T47D (cell line): ENCODE results near the gene C12orf75.

ENCODE experiments used
- DNase-seq, 2 experiments: peaks; one replicate each; pipeline versions ENCODE4 v3.0.0 to v3.0.0-alpha.2; 2011 to 2012; ENCODE audit warnings: low read depth in 1 of 2, low spot score in 1 of 2
- JUND ChIP-seq: IDR thresholded peaks from 2 replicates; pipeline ENCODE4 v1.6.1; 2012; ENCODE audit warnings: low read depth
- in situ Hi-C: cut with HindIII; loops from 2 replicates; pipeline ENCODE4 v1.10.0; 2016; ENCODE audit warnings: low sequenced_read_pairs, low pct_unique_long_range_greater_than_20kb

C12orf75 gene

DNA sequence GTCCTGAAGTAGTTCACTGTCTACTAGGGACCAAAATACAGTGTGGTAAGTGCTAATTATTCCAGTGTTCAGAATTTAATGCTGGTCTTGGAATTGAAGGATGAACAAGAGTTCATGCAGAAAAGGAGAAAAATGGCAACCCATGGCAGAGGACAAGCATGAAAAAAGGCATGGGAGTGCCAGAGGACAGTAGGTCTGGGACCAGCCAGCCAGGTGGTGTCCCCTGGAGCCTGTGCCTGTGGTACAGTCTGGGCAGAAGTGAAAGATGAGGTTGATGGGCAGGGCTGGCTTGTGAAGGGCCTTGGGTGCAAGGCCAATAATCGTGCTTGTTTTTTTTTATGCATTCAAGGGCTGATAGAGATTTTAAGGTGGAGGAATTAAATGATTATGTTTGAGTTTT, 21.0 kb downstream of the C12orf75 start:
- no peak for DNase-seq
- in situ Hi-C loops = no loop called here
- TF ChIP-seq JUND = no peak

DNA sequence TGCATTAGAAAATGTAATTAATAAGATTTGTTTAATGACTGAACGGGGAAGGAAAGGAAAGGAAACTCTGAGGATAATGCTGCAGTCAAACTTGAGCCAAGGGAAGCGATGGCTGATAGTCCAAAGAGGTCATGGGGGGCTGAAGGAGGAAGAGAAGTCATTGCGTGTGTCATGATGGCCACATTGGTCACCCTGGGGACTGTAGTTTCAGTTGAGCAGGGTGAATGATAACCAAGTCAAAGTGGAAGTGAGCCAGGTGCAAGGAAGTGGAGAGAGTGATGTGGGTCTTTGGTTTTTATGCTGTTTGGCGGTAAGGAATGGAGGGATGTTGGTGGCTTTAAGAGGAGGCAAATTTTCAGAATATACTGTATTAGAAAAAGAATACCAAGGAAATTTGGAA, 21.6 kb downstream of the C12orf75 start:
- in situ Hi-C loops = no loop called here
- no peak for TF ChIP-seq JUND
- no peak for DNase-seq

DNA sequence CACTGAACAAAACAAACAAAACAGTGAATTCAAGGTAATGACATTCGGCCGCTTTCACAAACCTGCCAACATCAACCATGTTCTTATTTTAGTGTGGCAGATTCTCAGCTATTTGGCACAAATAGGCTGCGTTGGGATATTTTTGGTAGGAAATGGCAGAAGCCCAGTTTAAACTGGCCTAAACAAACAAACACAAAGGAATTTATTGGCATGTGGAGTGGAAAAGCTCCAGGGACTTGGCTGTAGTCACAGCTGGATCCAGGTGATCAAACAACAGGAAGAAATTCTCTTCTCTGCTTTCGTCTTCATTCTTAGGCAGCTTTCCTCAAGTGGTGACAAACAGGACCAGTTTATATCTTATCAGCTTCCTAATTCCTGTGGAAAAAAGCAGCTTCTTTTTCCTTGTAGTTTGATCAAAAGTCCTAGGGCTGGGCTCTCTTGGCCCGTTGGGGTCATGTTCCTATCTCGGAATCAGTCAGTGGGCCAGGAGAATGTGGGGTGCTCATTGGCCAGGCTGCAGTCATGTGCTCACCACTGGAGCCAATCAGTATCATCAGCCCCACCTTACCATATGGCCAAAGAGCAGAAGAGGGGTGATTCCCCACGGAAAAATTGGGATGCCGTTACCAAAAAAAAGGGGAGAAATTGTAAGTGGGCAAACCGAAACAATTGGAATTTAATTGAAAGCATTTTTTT, 22.6 kb downstream of the C12orf75 start:
- DNase-seq = peak in 1 of 2 experiments; percentile 81
- in situ Hi-C loops = no loop called here
- no peak for TF ChIP-seq JUND

DNA sequence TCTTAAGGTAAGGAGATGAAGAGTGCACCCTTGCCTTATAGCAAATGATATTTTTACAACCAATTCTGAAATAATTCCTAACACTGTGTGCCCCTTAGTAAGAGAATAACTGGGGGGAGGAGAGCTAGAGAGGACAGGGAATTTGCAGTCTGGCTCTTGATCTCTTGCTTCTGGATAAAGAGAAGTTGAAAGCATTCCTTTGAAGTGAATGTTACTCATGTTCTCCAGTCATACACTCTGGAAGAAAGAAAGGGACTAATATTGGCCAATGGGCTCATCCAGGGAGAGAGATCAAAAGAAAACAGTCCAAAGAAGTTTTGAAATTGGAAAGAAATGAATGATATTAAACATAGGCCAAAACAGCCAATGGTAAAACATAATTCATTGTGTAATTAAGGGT, 25.3 kb downstream of the C12orf75 start:
- DNase-seq = no peak
- TF ChIP-seq JUND = no peak
- in situ Hi-C loops = no loop called here

DNA sequence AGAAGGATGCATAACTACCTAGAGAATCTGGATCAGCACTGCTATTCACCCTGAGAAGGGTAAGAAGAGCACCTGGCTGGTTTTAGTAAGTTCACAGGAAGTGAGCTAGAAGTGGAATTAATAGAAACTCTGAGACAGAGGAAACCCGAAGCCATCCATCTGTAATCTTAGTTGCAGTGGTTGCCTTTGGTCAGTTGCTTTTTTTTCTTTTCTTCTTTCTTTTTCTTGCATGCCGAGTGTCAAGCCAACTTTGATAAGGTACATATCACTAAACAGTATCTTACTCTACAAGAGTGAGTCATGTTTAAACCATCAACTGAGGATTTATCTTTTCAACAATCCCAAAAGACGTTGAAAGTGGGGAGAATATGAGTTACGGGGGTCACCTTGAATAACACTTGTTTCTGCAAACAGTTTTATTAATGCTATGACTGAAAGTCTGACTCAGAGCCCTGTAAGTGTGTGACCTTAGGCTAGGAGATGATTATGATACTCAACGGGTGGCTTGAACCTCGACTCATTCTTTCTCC, 26.7 kb downstream of the C12orf75 start:
- no peak for TF ChIP-seq JUND
- no peak for DNase-seq
- in situ Hi-C loops = no loop called here

DNA sequence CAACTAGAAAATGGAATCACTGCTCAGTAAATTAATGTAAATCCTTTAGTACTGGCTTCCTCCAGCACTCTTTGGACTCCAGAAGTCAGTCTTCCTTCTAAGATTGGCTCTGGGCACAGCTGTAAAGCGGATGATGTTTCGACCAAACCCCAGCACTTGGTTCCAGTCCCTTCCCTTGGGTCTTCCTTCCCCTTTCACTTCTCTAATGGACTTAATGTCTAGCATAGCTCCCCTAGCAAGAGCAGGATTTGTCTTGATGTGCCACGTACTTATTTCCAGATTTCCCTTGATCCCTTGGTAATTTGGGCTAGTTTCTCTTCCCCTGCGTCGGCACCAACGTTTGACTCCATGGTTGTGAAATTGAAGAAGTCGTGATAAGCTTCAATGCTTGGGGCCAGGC, 28.3 kb downstream of the C12orf75 start:
- no peak for DNase-seq
- TF ChIP-seq JUND = no peak
- in situ Hi-C loops = no loop called here

DNA sequence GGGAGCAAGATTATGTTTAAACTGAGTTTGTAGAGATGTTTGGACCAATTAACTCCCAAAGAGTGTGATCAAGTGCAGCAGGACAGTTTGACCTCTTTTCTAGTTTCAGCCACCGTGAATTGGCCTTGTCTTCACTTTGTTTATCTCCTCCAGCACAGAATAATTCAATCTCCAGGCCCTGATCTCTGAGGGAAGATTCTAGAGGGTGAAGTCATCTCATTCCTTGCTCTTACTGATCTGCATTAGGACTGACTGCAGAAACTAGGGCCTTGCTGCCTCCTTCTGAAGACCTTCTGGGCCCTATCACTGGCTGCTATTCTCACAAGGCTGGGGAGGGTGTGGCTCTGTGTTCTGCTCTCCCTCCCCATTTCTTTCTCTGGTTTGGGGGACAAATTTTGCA, 29.4 kb downstream of the C12orf75 start:
- TF ChIP-seq JUND = no peak
- in situ Hi-C loops = no loop called here
- no peak for DNase-seq

DNA sequence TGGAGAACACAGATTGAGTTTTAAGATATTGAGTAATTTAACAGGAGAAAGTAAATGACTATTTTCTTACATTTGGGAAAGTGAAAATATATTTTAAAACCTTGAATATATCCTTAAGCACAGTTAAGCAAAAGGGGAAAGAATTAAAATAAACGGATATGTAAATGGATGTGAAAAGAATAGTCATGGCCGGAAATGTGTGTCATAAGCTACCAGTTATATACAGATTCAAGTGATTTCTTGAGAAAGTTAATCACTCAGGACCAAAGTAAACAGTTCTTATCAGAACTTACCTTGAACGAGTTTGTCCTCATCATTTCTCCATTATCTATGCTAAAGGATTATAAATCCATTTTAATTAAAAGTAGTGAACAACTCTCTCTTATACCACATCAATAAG, 33.4 kb downstream of the C12orf75 start:
- in situ Hi-C loops = no loop called here
- no peak for DNase-seq
- TF ChIP-seq JUND = no peak

DNA sequence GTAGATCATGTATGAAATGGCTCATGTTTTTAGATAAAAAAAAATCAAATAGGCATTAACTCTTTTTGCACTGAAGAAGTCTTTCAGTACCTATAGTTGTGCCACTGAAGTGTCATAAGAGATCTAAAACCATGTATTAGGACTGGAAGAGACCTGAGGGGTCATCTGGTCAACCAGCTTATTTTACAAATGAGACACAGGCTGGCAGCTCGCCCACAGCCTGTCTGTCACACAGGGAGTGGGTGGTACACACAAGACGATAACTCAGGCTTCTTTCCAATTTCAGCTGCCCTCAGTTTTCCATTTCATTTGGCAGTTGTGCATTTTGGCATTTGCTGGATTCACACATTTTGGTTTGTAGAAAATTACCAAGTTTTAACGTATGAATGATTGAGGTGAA, 34.7 kb downstream of the C12orf75 start:
- no peak for DNase-seq
- in situ Hi-C loops = no loop called here
- no peak for TF ChIP-seq JUND

DNA sequence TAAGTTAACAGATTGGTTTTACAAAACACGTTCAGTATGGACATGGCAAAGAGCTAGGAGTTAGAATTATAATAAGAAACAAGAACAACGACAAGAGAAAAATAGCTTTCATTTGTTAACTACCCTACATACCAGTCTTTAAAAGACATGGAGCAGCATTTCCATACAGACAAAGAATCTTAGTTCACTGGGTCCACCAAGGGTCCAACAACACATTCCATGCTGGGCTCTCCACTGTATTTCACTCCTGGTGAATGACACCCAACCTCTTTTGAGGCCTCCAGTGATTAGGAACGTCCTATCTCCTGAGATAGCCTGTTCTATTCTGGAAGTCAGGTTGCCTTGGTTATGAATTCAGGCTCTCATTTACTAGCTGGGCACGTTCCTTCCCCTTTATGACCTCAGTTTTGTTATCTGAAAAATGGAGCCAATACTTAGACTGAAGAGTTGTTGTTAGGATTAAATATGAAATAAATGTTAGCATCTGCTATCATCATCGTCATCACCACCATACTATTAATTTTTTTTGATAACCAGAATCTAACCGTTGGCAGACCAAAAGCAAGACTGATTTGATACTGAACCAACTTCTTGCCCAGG, 37.7 kb downstream of the C12orf75 start:
- no peak for DNase-seq
- in situ Hi-C loops = no loop called here

DNA sequence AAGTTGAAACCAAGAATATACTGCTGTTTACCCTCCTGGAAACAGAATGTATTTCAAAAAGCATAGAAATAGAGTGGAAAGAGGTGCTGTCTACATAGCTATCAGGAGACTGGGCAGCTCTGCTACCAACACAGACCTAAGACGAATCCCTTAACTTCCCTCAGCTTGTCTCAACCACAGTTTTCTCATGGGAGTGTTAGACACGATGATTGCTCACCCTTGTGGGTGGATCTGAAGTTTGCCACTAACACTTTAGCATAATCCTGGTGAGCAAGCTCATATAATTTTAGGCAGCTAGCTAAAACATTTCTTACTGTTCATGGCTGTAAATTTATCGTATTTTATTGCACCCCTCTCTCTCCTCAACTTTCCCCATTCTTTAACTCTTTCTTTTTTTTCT, 38.5 kb downstream of the C12orf75 start:
- no peak for TF ChIP-seq JUND
- peak in 1 of 2 experiments; percentile 48 for DNase-seq
- in situ Hi-C loops = no loop called here

More for the DNA sequence above, 37.7 kb downstream of the C12orf75 start:
- no peak for TF ChIP-seq JUND

DNA sequence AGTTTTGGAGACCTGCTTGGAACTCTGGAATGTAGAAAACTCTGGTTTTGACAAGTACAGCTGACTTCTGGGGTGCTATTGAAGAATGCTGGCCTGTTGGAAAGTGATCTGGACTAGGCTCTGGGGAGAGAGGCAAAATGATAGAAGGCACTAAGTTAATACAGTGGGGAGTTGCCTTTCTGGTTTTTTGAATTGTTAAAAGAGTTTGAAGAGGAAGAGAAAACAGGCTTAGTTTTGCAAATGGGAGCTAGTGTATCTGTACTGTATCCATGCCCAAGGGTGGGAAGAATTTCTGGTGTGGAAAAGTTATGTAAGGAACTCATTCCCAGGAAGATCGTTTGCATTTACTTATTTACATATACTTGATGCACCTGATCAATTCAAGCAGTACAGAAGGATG, 43.8 kb downstream of the C12orf75 start:
- in situ Hi-C loops = no loop called here
- no peak for DNase-seq
- no peak for TF ChIP-seq JUND

DNA sequence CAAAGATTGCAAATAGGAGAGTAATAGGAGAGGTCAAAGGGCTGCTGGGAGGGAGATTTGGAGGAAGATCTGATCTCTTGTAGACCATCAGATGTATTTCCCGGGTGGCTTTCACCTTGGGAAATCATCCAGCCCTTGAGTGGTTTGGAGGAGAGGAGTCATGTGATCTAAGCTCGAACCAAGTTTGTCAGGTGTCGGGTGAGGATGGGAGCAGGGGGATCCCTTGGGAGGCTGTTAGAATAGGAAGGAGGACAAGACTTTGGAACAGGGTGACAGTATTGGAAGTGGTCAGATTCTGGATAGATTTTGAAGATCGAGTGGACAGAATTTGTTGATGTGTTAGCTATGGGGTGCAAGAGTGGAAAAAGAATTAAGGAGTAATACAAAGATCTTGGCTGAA, 46.6 kb downstream of the C12orf75 start:
- no peak for TF ChIP-seq JUND
- in situ Hi-C loops = no loop called here
- no peak for DNase-seq
